ENCODE data around the gene TRPM8. TPM values are rescaled to one million over a fixed set of nuclear protein-coding genes. Genes with fewer than 3 reads are reported as not detected.

The TRPM8 gene
- total RNA-seq, 1 donor from 2014 or later: not detected

- no peak for DNase-seq
Observed at GRCh38 chr2:233992513-233993217, 75.5 kb downstream of the TRPM8 start.

DNA sequence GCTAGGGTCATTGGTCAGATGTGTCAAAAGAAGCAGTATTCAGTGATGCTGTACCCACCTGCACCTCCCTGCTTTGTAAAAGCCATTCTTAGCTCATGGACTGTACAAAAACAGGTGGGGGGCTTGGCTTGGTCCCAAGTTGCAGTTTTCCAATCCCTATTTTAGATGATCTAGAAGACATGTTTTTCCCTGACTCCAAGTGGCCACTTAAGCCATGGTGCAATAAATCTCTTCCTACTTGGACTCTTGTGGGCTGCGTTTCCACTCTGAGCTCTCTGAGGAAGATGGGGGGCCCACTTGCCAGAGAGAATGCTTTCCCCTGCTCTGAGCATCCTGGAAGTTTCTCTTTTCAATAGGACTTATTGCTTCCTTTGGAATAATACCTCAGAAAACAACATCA is 76.3 kb downstream of the TRPM8 start:
- DNase-seq (no peak), ATAC-seq (no peak)
- intact Hi-C loops (cut with micrococcal nuclease): no loop called here

More at GRCh38 chr2:233992513-233993217, 75.5 kb downstream of the TRPM8 start:
- ATAC-seq: no peak
- intact Hi-C loops (cut with micrococcal nuclease): no loop called here

GRCh38 chr2:233994151-233994550 is 77.0 kb downstream of the TRPM8 start:
- no peak for DNase-seq
- no peak for ATAC-seq
- intact Hi-C loops (cut with micrococcal nuclease): no loop called here

DNA sequence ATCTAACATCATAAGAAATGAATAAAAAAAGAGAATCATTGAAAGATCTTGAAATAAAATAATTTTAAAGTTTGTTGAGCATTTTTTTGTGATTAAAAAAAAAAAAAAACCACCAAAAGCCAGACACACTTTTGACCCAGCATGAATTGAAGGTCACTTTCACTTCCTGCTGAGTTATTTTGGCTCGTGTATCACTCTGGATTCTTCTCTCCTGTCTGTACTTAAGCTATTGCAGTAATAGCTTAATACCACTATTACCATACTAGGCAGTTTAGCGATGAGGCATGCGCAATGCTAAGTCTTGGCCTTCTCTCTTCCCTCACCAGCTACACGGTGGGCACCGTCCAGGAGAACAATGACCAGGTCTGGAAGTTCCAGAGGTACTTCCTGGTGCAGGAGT is 78.8 kb downstream of the TRPM8 start:
- DNase-seq: no peak
- intact Hi-C loops (cut with micrococcal nuclease): no loop called here
- no peak for ATAC-seq

GRCh38 chr2:233996461-233996860 is 79.3 kb downstream of the TRPM8 start:
- ATAC-seq (no peak), DNase-seq (no peak)
- intact Hi-C loops (cut with micrococcal nuclease): no loop called here

- no peak for ATAC-seq
- intact Hi-C loops (cut with micrococcal nuclease): no loop called here
Observed at GRCh38 chr2:233997707-233998106, 80.5 kb downstream of the TRPM8 start.

DNA sequence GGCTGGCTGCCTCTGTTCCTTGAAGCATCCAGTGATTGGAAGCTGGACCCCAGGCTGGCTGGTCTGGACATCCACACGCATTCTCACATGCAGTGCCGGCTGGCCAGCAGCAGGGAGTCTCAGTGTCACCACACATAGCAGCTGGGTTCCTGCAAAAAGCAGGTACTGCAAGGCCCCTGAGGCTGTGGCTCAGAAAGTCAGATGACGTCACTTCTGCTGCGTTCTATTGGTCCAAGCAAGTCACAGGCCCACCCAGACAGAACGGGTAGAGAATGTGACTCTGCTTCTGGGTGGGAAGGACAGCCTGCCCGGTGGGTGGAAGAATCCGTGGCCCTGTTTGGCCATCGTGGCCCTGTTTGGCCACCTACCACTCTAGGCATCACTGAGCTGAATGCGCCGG is 82.0 kb downstream of the TRPM8 start:
- no peak for ATAC-seq
- no peak for DNase-seq
- intact Hi-C loops (cut with micrococcal nuclease): no loop called here

More at GRCh38 chr2:233997707-233998106, 80.5 kb downstream of the TRPM8 start:
- no peak for DNase-seq

GRCh38 chr2:234001380-234002160 is 84.4 kb downstream of the TRPM8 start:
- DNase-seq (no peak), ATAC-seq (no peak)
- intact Hi-C loops (cut with micrococcal nuclease): no loop called here

- intact Hi-C loops (cut with micrococcal nuclease): no loop called here
- no peak for ATAC-seq
- DNase-seq: no peak
Observed at GRCh38 chr2:234002281-234002680, 85.1 kb downstream of the TRPM8 start.

GRCh38 chr2:234003972-234004617 is 86.9 kb downstream of the TRPM8 start:
- DNase-seq: no peak
- ATAC-seq: no peak
- intact Hi-C loops (cut with micrococcal nuclease): no loop called here

GRCh38 chr2:234005126-234005525 is 88.0 kb downstream of the TRPM8 start:
- intact Hi-C loops (cut with micrococcal nuclease): no loop called here
- ATAC-seq (no peak), DNase-seq (no peak)

GRCh38 chr2:234006501-234006900 is 89.3 kb downstream of the TRPM8 start:
- no peak for DNase-seq
- intact Hi-C loops (cut with micrococcal nuclease): no loop called here
- no peak for ATAC-seq

GRCh38 chr2:234014427-234014826 is 97.3 kb downstream of the TRPM8 start:
- ATAC-seq: no peak
- DNase-seq: no peak
- intact Hi-C loops (cut with micrococcal nuclease): no loop called here

- no peak for ATAC-seq
- intact Hi-C loops (cut with micrococcal nuclease): no loop called here
Observed at GRCh38 chr2:234015861-234016260, 98.7 kb downstream of the TRPM8 start.

GRCh38 chr2:234019896-234020295 is 102.7 kb downstream of the TRPM8 start:
- no peak for DNase-seq
- no peak for ATAC-seq
- intact Hi-C loops (cut with micrococcal nuclease): no loop called here

More at GRCh38 chr2:234015861-234016260, 98.7 kb downstream of the TRPM8 start:
- no peak for DNase-seq

- DNase-seq: no peak
- intact Hi-C loops (cut with micrococcal nuclease): no loop called here
- no peak for ATAC-seq
Observed at GRCh38 chr2:234020332-234020731, 103.2 kb downstream of the TRPM8 start.

- ATAC-seq: no peak
- intact Hi-C loops (cut with micrococcal nuclease): no loop called here
- no peak for DNase-seq
Observed at GRCh38 chr2:234022424-234022823, 105.3 kb downstream of the TRPM8 start.

GRCh38 chr2:234024304-234024703 is 107.1 kb downstream of the TRPM8 start:
- intact Hi-C loops (cut with micrococcal nuclease): no loop called here
- DNase-seq (no peak), ATAC-seq (no peak)

DNA sequence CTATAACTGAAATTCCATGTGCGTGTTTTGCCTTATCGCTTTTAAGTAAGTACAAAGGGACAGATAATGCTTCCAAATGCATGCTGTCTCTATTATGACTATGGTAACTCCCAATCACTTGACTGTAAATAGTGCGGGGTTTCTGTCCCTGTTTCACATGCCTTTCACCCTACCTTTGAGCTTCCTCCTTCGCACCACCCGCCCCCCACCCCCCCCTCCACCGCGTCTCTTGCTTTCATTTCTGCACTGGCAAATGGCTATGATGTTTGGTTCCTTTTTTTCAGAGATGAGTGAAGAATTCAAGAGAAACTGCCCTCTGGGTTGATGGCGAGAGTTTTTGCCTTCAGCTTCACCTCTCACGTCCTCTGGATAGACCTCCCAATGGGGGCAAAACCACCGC is 108.3 kb downstream of the TRPM8 start:
- ATAC-seq: no peak
- DNase-seq: no peak
- intact Hi-C loops (cut with micrococcal nuclease): no loop called here

- DNase-seq: no peak
- intact Hi-C loops (cut with micrococcal nuclease): no loop called here
- no peak for ATAC-seq
Observed at GRCh38 chr2:234025891-234026401, 108.8 kb downstream of the TRPM8 start.
